HG03521 (cell line): ENCODE measurements around the gene ZNF222.
A peak's percentile ranks its signal among the peaks of the same experiment; 100 is the strongest.

Source experiments
- ATAC-seq: cut with Tn5 transposase; IDR thresholded peaks from one replicate; pipeline ENCODE4 v1.9.1; 2021; ENCODE audit warnings: mild to moderate bottlenecking, moderate library complexity; ENCODE audit not compliant: unreplicated experiment

Gene ZNF222

DNA sequence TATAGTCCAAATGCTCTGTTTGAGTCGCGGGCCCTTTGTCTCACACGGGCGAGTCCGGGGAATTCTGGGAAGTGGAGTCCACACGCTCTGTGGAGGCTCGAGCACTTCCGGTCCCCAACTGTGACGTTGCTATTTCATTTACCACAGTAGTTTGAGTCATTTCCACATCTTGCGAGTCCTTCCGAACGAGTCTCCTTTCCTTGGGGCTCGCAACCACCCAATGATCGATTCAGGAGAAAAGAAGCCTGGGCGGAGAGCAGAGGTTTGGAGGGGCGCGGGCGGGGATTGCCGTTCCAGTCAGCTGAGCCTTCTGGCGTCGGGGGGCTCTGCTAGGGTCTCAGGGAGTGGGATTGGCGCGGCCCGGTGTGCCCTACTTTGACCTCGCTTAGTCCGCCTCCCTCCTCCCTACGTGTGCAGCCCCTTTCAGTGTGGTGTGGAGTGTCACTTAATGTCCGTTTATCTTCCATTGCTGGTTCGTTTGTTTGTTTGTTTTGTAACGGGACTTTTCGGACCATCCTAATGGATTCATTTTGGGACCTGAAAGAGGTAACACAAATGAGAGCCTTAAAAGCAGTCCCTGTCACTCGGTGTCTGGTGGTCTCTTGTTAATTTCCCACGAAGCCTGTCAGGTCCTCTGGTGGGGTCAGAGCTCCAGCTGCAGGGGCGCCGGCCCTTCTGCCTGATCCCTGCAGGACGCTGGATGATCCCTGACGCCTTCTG lies at the start of gene ZNF222:
Gene ZNF222 (plus strand): TSS at position 163 of the 720 bp plus-strand sequence. CDS start 58 bp downstream, at position 221.
- peak; percentile 80 for ATAC-seq

DNA sequence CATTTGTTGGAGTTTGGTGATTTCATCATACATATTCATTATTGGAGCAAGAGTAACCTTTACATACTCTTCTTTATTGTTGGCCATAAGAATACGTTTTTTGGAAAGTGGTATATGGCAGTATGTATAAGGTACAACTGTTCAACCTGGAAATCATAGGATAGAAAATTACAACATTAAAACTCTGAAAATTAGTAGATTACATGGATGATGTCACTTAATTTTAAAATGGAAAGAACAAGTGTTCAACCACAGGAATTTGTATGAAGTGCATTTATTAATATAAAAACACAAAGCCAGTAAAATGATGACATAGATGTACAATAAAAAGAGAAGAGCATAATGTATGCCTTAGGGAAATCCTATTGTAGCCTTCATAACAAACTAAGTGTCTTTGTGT lies 48.4 kb upstream of the ZNF222 start:
- no peak for ATAC-seq

DNA sequence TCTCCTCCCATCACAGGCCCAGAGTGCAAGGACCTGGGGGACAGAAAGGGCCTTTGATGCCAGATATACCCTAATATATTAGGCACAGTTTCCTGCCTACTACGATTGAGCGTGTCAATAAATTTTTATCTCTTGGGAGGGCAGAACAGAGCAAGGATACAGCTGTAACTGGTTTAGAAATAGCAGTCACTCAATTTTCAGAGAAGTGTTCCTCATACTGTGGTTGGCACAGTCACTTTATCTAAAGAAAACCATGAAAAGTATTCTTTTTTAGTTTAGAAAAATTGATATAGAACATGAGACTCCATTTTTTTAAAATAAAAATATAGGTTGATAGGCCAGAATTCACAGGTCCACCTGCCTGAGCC lies 41.7 kb upstream of the ZNF222 start:
- no peak for ATAC-seq

DNA sequence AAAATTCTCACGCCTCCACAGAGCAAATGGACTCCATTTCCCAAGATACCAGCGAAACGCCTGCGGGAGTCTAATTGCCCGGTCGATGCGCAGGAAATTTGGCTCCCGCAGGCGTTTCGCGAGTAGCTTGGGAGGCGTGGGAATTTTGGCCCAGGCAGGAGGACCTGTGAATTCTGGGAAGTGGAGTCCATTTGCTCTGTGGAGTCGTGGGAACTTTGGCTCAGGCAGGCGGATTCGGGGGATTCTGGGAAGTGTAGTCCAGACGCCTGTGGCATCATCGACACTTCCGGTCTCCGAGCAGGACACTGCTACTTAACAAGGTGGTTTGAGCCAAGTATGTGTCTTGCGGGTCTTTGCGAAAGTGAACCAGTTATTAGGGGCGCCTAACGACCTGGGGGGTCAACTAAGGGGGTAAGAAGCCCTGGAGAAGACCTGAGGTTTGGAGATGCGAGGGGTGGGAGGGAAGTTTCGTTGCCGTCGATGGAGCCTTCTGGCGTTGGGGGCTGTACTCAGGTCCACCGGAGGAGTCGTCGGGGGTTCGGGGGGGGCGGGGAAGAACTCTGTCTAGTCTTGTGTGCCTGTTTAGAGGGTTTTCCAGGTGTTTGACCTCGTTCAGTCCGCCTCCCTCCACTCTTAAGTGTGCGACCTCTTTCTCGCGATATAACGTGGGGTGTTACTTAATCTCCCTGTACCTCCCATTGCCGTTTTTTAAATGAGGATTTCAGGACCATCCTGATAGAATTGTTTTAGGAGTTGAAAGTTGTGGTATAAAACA lies 41.1 kb upstream of the ZNF222 start, which contains the start of gene ZNF155:
Gene ZNF155 (plus strand): TSS at position 277 of the 775 bp plus-strand sequence. CDS start 4,356 bp downstream, outside the sequence.
- peak; percentile 83 for ATAC-seq

DNA sequence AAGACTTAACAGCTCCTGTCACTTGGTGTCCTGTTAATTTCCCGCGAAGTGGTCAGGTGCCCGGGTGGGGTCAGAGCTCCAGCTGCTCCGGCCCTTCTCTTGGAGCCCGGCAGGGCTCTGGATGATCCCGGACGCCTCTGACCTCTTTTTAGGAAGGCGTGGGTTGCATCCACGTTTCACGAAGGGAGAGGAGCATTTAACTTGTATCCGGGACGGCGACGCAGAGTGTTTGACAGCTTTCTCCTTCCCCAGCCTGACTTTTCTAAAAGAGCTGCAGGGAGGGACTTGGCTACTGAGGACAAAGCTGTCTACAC lies 40.5 kb upstream of the ZNF222 start:
- no peak for ATAC-seq

DNA sequence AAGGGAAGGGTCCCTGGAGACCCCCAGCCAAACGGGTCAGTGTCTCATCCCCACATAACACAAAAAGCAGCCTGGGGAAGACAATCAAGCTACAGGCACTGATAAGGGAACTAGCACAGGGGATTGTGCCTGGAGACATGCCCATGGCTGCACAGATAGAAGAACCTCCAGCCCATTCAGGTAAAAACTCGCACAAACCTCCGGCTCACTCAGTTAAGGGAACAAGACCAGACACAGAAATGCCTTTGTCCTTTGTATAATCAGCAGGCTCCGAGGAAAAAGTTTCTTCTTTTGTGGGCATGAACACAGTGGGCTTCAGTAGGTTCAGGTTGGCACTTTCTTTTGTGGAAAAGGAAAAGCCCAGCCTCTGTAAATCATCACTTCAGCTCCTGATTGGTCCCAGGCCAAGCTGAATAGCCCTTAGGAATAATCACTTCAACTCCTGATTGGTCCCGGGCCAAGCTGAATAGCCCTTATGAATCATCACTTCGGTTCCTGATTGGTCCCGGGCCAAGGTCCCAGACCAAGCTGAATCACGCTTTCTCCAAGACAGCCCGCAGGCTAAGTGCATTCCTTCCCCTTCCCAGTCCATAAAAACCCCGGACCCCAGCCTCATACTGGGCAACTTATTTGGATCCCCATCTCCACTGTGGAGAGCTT lies 27.4 kb upstream of the ZNF222 start:
- ATAC-seq = no peak

DNA sequence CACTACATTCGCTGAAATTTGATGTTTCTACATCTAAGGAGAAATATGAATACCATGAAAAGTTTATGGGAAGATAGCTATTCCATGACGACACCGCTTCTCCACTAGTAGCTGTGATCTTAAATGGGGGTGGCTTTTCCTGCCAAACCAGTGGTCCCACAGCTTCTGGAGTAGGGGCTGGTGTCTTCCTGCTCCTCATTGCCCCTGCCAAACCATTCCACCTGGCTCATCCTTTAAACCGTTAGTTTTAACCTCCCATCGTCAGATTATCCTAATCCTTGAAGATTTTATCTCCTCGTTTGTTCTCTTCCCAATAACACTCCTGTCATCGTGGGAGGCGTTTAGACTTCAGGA lies 23.0 kb upstream of the ZNF222 start:
- ATAC-seq = no peak

DNA sequence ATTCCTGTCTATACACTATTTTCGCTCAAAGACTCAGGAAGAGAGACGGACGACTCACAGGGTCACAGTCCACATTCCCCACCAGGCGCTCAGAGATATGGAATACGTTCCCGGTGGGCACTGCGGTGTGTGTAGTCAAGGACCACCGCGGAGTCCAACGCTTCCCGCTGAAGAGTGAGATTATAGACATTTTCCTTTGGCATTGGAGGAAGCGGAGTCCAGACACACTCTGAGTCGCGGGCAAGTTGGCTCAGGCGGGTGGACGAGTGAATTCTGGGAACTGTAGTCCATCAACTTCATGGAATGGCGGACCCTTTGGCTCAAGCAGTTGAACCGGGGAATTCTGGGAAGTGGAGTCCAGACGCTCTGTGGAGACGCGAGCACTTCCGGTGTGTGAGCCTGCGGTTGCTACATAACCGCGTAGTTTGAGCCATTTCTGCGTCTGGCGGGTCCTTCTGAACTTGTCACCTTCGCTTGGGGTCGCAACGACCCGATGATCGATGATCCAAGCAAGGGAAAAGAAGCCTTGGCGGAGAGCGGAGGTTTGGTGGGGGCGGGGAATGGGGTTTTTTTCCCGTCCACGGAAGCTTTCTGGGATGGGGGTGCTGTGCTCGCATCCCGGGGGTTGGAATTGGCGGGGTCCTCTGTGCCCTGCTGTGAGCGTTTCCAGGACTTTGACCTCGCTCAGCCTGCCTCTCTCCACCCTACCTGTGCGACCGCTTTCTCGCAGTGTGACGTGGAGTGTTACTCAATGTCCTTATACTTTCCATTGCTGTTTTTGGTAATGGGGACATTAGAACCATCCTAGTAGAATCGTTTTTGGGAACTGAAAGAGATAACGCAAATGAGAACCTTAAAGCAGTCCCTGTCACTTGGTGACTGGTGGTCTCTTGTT lies 22.4 kb upstream of the ZNF222 start, which contains the start of gene ZNF230:
Gene ZNF230 (plus strand): TSS at position 392 of the 895 bp plus-strand sequence. CDS start 4,122 bp downstream, outside the sequence.
- ATAC-seq = peak; percentile 92

DNA sequence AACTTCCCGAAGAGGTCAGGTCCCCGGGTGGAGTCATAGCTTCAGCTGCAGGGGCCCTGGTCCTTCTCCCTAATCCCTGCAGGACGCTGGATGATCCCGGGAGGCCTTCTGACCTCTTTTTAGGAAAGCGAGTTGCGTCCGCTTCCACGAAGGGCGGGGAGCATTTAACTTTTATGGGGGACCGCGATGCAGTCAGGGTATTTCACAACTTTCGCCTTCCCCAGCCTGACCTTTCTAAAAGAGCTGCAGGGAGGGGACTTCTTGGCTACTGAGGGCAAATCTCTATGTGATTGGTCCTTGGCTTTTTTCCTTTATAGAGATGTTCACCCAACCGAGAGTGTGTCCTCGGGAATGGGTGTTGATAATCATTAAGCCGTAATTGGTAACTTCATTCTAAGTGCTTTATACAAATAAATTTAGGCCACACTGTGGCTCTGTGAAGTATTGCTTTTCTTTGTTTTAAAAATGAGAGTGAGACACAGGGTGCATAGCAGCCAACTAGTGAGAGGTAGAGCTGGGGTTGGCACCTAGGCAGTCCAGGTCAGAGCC lies 21.6 kb upstream of the ZNF222 start:
- no peak for ATAC-seq

DNA sequence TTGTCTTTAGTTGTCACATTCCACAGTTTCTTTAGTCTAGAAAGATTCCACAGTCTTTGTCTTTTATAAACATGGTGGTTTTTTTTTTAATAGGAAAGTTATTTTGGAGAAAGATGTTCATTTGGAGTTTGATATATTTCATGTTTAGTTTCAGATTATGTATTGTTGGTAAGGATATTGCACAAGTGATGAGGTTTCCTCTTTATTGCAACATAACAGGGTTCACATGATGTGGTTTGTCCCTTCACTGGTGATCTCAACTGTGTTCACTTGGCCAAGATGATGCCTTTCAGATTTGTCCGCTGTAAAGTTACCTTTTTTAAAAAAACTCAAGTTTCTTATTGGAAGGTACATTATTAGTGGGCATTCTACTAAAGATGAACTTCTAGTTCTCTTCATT lies 19.2 kb upstream of the ZNF222 start:
- ATAC-seq = no peak

DNA sequence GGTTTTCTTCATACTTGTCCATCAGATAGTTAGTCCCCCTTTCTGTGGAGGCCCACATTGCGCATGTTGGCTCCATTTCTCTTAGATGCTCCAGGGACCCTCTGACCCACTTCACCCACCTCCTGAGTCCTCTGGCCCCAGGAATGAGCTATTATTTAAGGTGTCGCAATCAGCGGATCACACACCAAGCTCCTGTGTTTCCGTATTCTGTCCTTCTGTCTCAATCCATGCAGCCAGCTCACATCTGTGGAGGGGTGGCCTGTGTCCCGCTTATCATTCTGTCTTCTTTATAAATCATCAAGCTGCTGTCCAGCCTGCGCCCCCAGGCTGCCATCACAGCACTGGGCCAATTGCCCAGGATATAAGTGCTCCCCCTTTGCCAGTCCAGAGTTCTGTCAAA lies 17.7 kb upstream of the ZNF222 start:
- no peak for ATAC-seq

DNA sequence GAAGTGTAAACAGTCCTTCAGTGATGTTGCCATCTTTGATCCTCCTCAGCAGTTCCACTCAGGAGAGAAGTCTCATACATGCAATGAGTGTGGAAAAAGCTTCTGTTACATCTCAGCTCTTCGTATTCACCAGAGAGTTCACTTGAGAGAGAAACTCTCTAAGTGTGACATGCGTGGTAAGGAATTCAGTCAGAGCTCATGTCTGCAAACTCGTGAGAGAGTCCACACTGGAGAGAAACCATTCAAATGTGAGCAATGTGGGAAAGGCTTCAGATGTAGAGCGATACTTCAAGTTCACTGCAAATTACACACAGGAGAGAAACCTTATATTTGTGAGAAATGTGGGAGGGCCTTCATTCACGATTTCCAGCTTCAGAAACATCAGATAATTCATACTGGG lies 14.7 kb upstream of the ZNF222 start:
- ATAC-seq = no peak

DNA sequence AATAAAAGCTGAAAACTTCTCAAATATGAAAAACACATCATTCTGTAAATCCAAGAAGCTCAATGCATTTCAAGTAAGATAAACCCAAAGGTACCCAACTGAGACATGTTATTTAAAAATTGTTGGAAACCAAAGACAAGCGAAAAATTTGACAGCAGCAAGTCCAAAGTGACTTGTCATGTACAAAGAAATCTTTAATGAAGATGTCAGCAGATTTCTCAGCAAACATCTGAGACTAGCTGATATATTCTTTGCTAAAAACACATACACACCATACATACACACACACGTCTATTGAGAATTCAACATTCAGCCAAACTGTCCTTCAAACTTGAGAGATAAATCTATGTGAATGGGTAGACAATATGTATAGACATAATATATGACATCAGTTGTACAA lies 5.7 kb upstream of the ZNF222 start:
- no peak for ATAC-seq

DNA sequence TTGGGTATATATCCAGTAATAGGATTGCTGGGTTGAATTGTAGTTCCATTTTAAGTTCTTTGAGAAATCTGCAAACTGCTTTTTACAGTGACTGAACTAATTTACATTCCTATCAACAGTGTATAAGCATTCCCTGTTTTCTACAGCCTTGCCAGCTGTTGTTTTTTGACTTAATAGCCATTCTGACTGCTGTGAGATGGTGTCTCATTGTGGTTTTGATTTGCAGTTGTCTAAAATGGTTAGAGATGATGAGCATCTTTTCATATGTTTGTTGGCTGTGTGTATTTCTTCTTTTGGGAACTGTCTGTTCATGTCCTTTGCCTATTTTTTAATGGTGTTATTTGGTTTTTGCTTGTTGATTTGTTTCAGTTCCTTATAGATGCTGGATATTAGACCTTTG lies 4.0 kb upstream of the ZNF222 start:
- no peak for ATAC-seq

DNA sequence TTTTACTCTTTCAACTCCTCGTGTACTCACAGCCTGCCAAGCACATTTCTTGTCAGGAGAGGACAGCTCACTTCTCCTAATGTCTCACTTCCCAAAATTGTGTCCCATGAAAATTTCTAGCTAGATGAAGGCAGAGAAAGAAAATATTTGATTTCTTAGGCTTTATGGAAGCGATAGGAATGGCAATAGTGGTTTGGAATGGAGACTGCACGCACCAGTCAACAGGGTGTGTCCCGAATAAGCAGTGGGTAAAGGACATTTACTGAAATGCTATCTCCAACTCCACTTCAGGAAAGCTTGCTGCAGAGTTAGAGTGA lies 321 bp upstream of the ZNF222 start:
- ATAC-seq = no peak

DNA sequence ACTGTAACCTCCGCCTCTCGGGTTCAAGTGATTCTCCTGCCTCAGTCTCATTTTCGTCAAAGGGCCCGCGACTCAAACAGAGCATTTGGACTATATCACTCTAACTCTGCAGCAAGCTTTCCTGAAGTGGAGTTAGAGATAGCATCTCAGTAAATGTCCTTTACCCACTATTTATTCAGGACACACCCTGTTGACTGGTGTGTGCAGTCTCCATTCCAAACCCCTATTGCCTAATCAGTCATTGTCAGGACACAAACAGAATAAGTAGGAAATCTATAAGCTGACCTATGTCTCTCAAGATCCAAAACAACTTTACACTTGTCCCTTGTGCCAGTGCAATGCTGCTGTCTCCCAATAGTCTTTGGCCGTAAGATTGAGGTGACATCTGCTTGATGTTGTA lies 1.4 kb downstream of the ZNF222 start:
- ATAC-seq = no peak

DNA sequence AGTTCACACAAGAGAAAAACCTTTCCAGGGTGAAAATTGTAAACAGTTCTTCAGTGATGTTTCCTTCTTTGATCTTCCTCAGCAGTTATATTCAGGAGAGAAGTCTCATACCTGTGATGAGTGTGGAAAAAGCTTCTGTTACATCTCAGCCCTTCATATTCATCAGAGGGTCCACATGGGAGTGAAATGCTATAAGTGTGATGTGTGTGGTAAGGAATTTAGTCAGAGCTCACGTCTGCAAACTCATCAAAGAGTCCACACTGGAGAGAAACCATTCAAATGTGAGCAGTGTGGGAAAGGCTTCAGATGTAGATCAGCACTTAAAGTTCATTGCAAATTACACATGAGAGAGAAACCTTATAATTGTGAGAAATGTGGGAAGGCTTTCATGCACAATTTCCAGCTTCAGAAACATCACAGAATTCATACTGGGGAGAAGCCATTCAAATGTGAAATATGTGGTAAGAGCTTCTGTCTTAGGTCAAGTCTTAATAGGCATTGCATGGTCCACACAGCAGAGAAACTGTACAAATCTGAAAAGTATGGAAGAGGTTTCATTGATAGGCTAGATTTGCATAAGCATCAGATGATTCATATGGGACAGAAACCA lies 6.9 kb downstream of the ZNF222 start:
- ATAC-seq = no peak

DNA sequence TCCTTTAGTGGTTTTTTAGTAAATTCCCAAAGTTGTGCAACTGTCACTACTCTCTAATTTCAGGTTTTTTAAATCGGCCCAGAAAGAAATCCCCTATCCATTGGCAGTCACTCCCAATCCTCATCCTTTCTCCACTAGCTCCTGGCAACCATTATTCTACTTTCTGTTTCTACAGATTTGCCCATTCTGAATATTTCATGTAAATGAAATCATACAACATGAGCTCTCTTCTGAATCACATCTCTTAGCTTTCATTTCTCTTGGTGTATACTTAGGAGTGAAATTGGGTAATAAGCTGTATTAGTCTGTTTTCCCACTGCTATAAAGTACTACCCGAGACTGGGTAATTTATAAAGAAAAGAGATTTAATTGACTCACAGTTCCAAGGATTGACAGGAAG lies 17.0 kb downstream of the ZNF222 start:
- ATAC-seq = no peak

DNA sequence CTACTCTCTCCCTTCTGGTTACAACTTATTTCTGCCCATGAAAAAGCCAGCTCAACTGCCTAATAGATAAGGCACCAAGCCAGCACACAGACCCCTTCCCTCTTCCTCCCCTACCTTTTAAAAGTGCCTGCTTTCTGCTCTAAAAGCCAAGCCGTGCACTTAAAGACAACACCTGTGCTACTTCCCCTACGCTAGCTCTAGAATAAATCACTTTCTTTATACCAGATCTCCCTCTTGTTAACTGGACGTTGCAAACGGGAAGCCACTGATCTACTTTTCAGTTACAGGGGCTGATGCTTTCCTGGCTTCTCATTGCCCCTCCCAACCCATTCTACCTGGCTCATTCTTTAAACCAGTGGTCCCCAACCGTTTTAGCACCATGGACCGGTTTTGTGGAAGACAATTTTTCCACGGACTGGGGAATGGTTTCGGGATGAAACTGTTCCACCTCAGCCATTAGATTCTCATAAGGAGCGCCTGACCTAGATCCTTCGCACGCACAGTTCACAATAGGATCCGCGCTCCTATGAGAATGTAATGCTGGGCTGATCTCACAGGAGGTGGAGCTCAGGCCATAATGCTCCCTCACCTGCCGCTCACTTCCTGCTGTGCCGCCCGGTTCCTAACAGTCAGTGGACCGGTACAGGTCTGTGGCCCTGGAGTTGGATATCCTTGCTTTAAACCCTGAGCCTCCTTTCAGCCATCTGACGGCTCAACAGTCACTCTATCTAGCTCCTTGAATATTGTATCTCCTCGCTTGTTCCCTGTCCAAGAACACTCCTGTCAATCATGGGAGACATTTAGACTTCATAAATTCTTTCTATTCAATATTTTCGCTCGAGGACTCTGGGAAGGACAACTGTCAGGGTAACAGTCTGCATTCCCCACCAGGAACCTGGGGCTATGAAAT lies 25.8 kb downstream of the ZNF222 start:
- no peak for ATAC-seq
